ENCODE measurements around the gene CD40.
A peak's percentile ranks its signal among the peaks of the same experiment; 100 is the strongest.

CD40 gene

GRCh38 chr20:46151936-46152335 is 33.8 kb downstream of the CD40 start:
- peak in 1 of 3 donors; percentile 30 for DNase-seq

- DNase-seq: no peak
Measured at GRCh38 chr20:46152824-46153586, 34.9 kb downstream of the CD40 start.

DNA sequence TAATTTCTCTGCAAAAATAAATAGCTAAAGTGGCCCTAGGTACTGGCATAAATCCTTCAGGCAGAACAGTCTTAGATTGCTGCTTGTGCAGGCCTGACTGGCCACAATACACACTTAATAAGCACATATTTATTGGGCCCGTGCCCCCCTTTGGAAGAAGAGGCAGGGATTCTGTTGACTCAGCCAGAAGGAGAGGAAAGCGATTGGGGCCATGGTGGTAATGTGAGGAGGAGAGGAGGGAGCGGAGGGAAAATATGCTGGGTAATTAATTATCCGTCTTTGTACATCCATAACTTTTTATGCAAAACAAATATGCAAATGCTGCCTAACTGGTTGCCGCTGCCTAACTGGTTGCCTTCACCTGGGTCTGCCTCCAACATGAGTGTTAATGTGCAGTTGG is 36.2 kb downstream of the CD40 start:
- DNase-seq: no peak

- no peak for DNase-seq
Measured at GRCh38 chr20:46154796-46155195, 36.7 kb downstream of the CD40 start.

- no peak for DNase-seq
Measured at GRCh38 chr20:46156065-46156464, 38.0 kb downstream of the CD40 start.

- no peak for DNase-seq
Measured at GRCh38 chr20:46157076-46157592, 39.0 kb downstream of the CD40 start.

DNA sequence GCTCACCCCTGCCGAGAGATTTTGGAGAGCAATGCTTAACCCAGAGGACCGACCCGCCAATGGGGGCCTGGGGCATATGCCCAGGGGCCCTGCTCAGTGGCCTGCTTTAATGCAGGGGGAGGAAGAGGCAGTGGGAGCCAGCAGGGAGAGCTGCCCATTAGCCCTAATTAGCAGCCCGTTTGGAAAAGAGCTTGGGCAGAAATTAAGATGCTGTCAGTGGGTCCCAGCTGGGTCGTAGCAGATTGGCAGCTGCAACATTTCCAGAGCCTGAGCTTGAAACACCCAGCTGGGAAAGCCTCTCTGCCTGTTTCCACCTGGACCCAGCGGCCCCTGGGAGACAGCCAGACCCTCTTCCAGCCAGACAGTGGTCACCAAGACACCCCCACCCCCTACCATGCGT is 39.5 kb downstream of the CD40 start:
- no peak for DNase-seq

GRCh38 chr20:46158476-46158987 is 40.4 kb downstream of the CD40 start:
- DNase-seq: no peak

DNA sequence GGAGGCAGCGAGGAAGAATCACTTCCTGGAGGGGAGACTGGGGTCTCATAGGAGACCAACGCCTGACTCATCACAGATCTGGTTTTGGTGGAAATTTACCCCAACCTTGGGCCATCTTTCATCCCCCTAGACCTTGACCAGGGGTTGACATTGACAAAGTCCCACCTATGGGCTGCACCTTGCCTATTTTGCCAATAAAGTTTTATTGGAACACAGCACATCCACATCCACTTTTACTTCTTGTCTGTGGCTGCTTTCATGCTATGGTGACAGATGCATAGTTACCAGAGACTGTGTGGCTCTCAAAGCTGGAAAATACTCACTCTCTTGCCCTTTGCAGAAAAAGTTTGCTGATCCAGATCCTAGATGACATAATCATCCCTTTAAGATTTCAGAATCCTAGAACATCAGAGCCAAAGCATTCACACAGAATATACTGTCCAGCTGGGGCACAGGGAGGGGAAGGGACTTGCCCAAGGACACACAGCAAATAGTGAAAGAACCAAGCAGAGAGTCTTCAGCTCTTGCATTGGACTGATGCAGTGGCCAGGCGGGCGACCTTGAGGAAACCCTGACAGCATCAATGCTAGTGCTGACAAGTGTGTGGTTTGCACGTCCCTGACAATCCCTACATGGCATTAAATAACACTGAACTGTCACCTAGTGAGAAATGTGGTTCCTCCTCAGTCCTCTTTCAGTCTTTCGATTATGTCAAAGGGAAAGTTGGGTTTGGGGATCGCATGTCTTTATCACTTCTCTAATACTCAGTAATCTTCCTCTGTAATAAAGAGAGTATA is 41.2 kb downstream of the CD40 start:
- DNase-seq: no peak

DNA sequence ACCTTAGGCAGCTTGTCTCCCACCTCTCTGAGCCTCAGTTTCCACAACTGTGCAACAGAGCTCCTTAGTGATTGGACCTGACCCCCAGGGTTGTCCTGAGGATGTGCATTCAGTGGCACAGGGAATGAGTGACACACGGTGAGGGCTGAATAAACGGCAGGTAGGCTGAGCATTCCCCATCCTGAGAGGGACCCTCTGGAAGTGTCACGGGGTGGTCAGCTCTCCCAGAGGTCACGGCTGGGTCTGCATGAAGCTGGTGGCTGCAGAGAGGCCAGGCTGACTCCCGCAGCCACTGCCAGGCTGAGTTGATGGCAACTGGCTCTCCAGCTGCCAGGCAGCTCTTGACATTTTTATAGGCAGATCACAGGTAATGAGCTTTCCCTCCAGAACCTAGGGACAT is 42.5 kb downstream of the CD40 start:
- no peak for DNase-seq

- no peak for DNase-seq
Measured at GRCh38 chr20:46161921-46162320, 43.8 kb downstream of the CD40 start.

- DNase-seq: no peak
Measured at GRCh38 chr20:46164254-46164653, 46.1 kb downstream of the CD40 start.

- no peak for DNase-seq
Measured at GRCh38 chr20:46167080-46167479, 49.0 kb downstream of the CD40 start.

DNA sequence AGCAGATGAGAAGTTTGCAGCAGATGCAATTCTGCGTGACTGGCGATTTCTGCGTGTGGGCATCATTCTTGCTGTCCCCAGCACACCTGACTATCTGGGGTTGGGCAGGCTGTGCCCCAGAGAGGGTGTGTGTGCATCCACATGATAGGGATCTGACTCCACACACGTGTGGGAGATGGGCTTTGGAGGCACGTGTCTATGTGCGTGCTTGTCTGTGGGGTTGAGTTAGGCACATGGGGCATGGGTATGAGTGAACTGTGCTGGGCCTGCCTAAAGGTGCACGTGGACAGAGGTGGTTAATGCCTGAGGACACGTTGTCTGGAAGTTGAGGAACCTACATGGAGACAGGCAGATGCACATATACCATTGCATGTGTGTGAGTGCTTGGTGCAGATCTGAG is 50.3 kb downstream of the CD40 start:
- no peak for DNase-seq

DNA sequence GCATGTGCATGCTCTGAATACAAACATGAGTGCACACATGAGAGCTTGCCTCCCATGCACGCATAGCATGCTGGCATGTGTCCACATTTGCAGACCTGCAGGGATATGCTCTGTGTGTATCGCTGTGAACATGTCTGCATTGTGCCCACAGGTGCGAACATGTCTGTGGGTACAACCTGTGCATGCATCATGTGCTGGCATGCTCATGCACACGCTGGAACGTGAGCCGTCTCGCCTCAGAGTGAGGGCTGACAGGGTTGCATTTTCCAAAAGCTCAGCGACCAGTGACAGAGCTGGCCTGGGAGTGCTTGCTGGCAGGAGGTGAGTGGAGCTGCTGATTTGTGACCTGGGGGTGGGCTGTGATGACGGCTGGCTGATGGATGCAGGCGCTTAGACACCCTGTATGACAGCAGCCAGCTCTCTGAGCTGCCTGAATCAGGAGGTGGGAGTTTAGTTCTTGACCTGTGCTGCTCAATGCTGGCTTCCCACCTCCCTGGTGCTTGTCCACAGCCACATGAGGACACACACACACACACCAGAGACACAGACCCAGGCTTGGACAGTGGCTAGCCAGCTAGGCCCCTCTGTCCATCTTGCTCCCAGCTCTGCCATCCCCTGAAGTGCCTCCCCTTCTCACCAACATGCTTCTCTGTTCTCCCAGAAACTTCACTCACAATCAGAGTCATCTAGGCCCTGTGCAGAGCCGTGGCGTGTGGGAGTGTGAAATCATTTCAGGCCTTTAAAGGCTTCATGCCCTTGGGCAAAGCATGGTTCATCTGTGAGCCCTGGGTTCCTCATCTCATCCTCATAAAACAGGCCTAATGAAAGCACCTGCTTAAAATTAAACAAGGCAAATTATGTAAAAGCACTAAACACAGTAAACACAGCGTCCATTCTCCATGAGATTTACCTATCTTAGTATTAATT is 51.4 kb downstream of the CD40 start:
- DNase-seq: no peak

DNA sequence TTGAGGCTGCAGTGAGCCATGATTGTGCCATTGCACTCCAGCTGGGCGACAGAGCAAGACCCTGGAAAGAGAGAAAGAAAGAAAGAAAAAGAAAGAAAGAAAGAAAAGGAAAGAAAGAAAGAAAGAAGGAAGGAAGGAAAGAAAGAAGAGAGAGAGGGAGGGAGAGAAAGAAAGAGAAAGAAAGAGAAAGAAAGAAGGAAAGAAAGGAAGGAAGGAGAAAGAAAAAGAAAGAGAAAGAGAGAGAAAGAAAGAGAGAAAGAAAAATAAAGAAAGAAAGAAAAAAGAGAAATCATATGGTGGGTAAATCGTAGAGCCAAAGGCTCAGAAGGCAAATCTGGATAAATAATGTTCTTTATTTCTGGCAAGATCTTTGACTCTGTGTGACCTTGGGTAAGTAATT is 53.4 kb downstream of the CD40 start:
- no peak for DNase-seq

GRCh38 chr20:46171909-46172308 is 53.8 kb downstream of the CD40 start:
- no peak for DNase-seq

DNA sequence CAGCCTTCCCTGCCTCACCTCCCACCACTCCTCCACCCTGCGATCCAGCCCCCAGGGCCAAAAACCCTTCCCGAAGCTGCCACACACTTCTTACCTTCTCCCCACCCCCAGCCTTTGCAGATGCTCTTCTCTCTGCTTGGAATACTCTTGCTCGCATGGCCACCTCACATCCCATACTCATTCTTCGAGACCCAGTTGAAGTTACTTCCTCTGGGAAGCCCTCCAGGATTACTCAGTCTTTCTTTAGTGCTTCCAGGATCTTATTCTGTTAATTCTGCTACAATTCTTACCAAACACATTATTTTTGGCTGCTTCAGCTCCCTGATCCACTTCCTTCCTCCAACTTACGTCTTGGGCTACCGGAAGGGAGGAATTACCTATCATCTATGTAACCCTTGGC is 54.3 kb downstream of the CD40 start:
- DNase-seq: no peak

DNA sequence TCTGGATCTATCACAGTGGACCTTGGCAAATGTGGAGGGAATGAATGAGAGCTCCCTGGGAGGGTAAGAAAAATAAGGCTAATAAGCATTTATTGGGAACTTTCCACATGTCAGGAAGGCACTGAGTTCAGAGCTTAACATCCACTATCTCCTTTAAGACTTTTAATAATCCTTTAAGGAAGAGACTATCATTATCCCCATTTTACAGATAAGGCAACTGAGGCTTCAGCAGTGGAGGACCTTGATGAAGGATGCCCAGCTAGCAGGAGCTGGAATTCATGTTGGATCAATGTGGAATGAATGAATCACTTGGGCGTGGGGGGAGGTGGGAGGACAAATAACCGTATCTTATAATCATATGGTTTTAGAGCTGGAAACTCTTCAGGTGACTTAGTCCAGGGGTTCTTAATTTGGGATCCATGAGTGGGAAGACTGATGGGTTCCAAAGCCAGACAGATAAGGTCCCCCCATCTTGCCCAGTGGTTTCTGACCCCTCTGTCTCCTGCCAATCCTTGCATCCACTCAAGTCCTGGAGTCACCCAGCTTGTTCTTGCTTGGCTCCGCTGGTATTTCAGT is 54.9 kb downstream of the CD40 start:
- no peak for DNase-seq

DNA sequence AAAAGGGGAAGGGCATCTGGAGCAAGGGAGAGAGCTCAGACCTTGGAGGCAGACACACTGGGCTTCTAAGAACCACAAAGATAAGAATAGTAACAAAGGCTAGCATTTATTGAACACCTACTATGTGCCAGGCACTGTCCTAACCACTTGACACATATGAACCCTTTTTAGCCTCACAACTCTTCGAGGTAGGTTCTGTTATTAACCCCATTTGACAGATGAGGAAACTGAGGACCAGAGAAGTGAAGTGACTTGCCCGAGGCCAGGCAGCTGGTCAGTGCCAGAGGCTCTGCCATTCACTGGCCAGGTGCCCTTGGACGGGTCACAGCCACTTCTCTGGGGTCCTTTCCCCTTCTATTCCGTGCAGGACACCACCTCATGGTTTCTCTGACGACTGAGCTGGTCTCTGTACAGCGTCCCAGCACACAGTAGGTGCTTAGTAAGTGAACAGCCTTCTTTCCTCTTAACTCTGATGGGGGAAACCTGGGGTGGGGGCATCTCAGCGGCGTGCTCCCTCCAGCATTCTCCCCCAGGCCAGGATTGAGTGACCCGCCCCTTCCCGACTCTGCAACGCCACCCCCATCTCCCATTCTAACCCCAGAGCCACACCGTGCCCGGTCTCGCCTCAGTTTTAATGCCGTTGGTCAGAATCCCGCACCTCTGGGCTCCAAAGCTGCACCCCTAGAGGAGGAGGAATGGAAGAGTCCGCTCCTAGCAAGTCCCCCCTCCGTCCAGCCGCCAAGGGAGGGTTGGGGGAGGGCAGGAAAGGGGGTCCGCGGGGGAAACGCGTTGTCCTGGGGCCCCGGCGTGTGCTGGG is 55.7 kb downstream of the CD40 start:
- no peak for DNase-seq

DNA sequence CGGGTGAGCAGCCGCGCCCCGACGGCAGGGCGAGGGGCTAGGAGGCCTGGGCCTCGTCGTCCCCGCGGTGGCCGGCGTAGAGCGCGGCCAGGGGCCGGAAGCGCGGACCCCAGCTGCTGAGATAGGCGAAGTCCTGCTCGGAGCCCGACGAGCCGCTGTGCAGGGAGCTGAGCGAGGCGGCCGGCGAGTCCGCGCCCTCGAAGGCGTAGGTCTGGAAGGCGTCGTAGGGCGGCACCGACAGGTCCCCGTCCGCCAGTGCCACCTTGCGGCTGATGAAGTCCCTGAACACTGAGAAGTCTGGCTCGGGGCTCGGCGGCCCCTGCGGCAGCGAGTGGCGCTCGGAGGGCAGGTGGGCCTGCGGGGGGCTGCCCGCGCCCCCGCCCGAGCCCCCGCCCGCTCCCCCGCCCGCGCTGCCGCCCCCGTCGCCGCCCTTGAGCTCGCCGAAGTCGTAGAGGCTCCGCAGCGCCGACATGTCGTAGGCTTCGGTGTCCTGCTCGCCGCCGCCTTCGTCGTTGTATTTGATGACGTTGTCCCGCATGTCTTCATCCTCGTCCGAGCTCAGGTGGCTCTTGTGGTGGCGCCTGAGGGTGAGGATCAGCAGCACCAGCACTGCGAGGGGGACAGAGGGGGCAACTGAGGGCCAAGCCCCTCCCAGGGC is 56.5 kb downstream of the CD40 start:
- DNase-seq: peak; percentile 79 to 90 (median 86)

Measured in suppressor macrophage treated with lipopolysaccharide for 1 hour (primary cell).